HEK293 (cell line): ENCODE results near the gene RPL19.
A peak's percentile ranks its signal among the peaks of the same experiment; 100 is the strongest.

ENCODE experiments used
- BCL11B ChIP-seq: fragments of 450-650 bp; formaldehyde crosslinking; IDR thresholded peaks from 2 replicates; pipeline ENCODE4 v1.5.1; 2016; ENCODE audit warnings: low read depth, missing biosample characterization, missing genetic modification characterization
- GLIS1 ChIP-seq: fragments of 450-650 bp; formaldehyde crosslinking; IDR thresholded peaks from 2 replicates; pipeline ENCODE4 v1.5.1; 2016; ENCODE audit warnings: missing biosample characterization, missing genetic modification characterization
- KLF10 ChIP-seq: fragments of 450-650 bp; IDR thresholded peaks from 2 replicates; pipeline ENCODE4 v1.5.1; 2018; ENCODE audit warnings: missing biosample characterization, mild to moderate bottlenecking, missing genetic modification characterization
- KLF8 ChIP-seq: fragments of 450-650 bp; formaldehyde crosslinking; IDR thresholded peaks from 2 replicates; pipeline ENCODE4 v1.5.1; 2016; ENCODE audit warnings: missing biosample characterization, missing genetic modification characterization
- KLF9 ChIP-seq: fragments of 450-650 bp; formaldehyde crosslinking; IDR thresholded peaks from 2 replicates; pipeline ENCODE4 v1.5.1; 2016; ENCODE audit warnings: missing biosample characterization, missing genetic modification characterization, low read depth
- OSR2 ChIP-seq: fragments of 450-650 bp; formaldehyde crosslinking; IDR thresholded peaks from 2 replicates; pipeline ENCODE4 v1.5.1; 2016; ENCODE audit warnings: missing biosample characterization, missing genetic modification characterization
- REPIN1 ChIP-seq: fragments of 450-650 bp; formaldehyde crosslinking; IDR thresholded peaks from 2 replicates; pipeline ENCODE4 v1.5.1; 2017; ENCODE audit warnings: missing biosample characterization, missing genetic modification characterization, low read depth
- SCRT2 ChIP-seq: fragments of 450-650 bp; formaldehyde crosslinking; IDR thresholded peaks from 2 replicates; pipeline ENCODE4 v1.5.1; 2016; ENCODE audit warnings: missing biosample characterization, missing genetic modification characterization
- YY2 ChIP-seq: fragments of 450-650 bp; formaldehyde crosslinking; IDR thresholded peaks from 2 replicates; pipeline ENCODE4 v1.5.1; 2016; ENCODE audit warnings: missing biosample characterization, missing genetic modification characterization
- ZBTB8A ChIP-seq: fragments of 450-650 bp; formaldehyde crosslinking; IDR thresholded peaks from 2 replicates; pipeline ENCODE4 v1.5.1; 2016; ENCODE audit warnings: missing biosample characterization, missing genetic modification characterization
- ZFP37 ChIP-seq: fragments of 450-650 bp; formaldehyde crosslinking; IDR thresholded peaks from 2 replicates; pipeline ENCODE4 v1.5.1; 2016; ENCODE audit warnings: missing biosample characterization, missing genetic modification characterization
- ZFP41 ChIP-seq: fragments of 450-650 bp; formaldehyde crosslinking; IDR thresholded peaks from 2 replicates; pipeline ENCODE4 v1.5.1; 2016; ENCODE audit warnings: missing biosample characterization, missing genetic modification characterization, borderline replicate concordance
- ZIC2 ChIP-seq: fragments of 450-650 bp; formaldehyde crosslinking; IDR thresholded peaks from 2 replicates; pipeline ENCODE4 v1.5.1; 2016; ENCODE audit warnings: missing biosample characterization, missing genetic modification characterization
- ZNF138 ChIP-seq: fragments of 450-650 bp; formaldehyde crosslinking; IDR thresholded peaks from 2 replicates; pipeline ENCODE4 v1.5.1; 2016; ENCODE audit warnings: missing biosample characterization, missing genetic modification characterization, borderline replicate concordance
- ZNF223 ChIP-seq: fragments of 450-650 bp; formaldehyde crosslinking; IDR thresholded peaks from 2 replicates; pipeline ENCODE4 v1.5.1; 2016; ENCODE audit warnings: missing biosample characterization, missing genetic modification characterization
- ZNF23 ChIP-seq: fragments of 450-650 bp; formaldehyde crosslinking; IDR thresholded peaks from 2 replicates; pipeline ENCODE4 v1.5.1; 2016; ENCODE audit warnings: missing biosample characterization, missing genetic modification characterization, borderline replicate concordance
- ZNF416 ChIP-seq: fragments of 450-650 bp; formaldehyde crosslinking; IDR thresholded peaks from 2 replicates; pipeline ENCODE4 v1.5.1; 2016; ENCODE audit warnings: missing biosample characterization, missing genetic modification characterization
- ZNF423 ChIP-seq: fragments of 450-650 bp; formaldehyde crosslinking; IDR thresholded peaks from 2 replicates; pipeline ENCODE4 v1.5.1; 2016; ENCODE audit warnings: missing biosample characterization, missing genetic modification characterization
- ZNF433 ChIP-seq: fragments of 450-650 bp; formaldehyde crosslinking; IDR thresholded peaks from 2 replicates; pipeline ENCODE4 v1.5.1; 2016; ENCODE audit warnings: missing biosample characterization, missing genetic modification characterization, low read depth
- ZNF530 ChIP-seq: fragments of 450-650 bp; formaldehyde crosslinking; IDR thresholded peaks from 2 replicates; pipeline ENCODE4 v1.5.1; 2016; ENCODE audit warnings: low read depth, missing biosample characterization, missing genetic modification characterization
- ZNF623 ChIP-seq: fragments of 450-650 bp; formaldehyde crosslinking; IDR thresholded peaks from 2 replicates; pipeline ENCODE4 v1.5.1; 2016; ENCODE audit warnings: missing biosample characterization, missing genetic modification characterization
- ZNF629 ChIP-seq: fragments of 450-650 bp; formaldehyde crosslinking; IDR thresholded peaks from 2 replicates; pipeline ENCODE4 v1.5.1; 2017; ENCODE audit warnings: missing biosample characterization, missing genetic modification characterization
- ZNF707 ChIP-seq: fragments of 450-650 bp; formaldehyde crosslinking; IDR thresholded peaks from 2 replicates; pipeline ENCODE4 v1.5.1; 2016; ENCODE audit warnings: missing biosample characterization, missing genetic modification characterization
- ZNF768 ChIP-seq: fragments of 450-650 bp; formaldehyde crosslinking; IDR thresholded peaks from 2 replicates; pipeline ENCODE4 v1.5.1; 2018; ENCODE audit warnings: missing biosample characterization, mild to moderate bottlenecking, missing genetic modification characterization
- ZNF830 ChIP-seq: fragments of 450-650 bp; IDR thresholded peaks from 2 replicates; pipeline ENCODE4 v1.5.0; 2018; ENCODE audit warnings: missing biosample characterization, missing genetic modification characterization, low read depth, mild to moderate bottlenecking, moderate library complexity
- ZSCAN16 ChIP-seq: fragments of 450-650 bp; formaldehyde crosslinking; IDR thresholded peaks from 2 replicates; pipeline ENCODE4 v1.5.1; 2016; ENCODE audit warnings: missing biosample characterization, missing genetic modification characterization
- TF ChIP-seq, protein P1 (sequence below): fragments of 450-650 bp; formaldehyde crosslinking; IDR thresholded peaks from 2 replicates; pipeline ENCODE4 v1.5.1; 2016; ENCODE audit warnings: missing biosample characterization, missing genetic modification characterization
- TF ChIP-seq, protein P2 (sequence below): fragments of 450-650 bp; formaldehyde crosslinking; IDR thresholded peaks from 2 replicates; pipeline ENCODE4 v1.5.1; 2016; ENCODE audit warnings: missing biosample characterization, missing genetic modification characterization, borderline replicate concordance
- TF ChIP-seq, protein P3 (sequence below): fragments of 450-650 bp; formaldehyde crosslinking; IDR thresholded peaks from 2 replicates; pipeline ENCODE4 v1.5.1; 2017; ENCODE audit warnings: missing biosample characterization, missing genetic modification characterization
- TF ChIP-seq, protein P4 (sequence below): fragments of 450-650 bp; formaldehyde crosslinking; IDR thresholded peaks from 2 replicates; pipeline ENCODE4 v1.5.1; 2017; ENCODE audit warnings: missing biosample characterization, missing genetic modification characterization
- TF ChIP-seq, protein P5 (sequence below): fragments of 450-650 bp; formaldehyde crosslinking; IDR thresholded peaks from 2 replicates; pipeline ENCODE4 v1.5.1; 2016; ENCODE audit warnings: missing biosample characterization, missing genetic modification characterization

Gene RPL19

DNA sequence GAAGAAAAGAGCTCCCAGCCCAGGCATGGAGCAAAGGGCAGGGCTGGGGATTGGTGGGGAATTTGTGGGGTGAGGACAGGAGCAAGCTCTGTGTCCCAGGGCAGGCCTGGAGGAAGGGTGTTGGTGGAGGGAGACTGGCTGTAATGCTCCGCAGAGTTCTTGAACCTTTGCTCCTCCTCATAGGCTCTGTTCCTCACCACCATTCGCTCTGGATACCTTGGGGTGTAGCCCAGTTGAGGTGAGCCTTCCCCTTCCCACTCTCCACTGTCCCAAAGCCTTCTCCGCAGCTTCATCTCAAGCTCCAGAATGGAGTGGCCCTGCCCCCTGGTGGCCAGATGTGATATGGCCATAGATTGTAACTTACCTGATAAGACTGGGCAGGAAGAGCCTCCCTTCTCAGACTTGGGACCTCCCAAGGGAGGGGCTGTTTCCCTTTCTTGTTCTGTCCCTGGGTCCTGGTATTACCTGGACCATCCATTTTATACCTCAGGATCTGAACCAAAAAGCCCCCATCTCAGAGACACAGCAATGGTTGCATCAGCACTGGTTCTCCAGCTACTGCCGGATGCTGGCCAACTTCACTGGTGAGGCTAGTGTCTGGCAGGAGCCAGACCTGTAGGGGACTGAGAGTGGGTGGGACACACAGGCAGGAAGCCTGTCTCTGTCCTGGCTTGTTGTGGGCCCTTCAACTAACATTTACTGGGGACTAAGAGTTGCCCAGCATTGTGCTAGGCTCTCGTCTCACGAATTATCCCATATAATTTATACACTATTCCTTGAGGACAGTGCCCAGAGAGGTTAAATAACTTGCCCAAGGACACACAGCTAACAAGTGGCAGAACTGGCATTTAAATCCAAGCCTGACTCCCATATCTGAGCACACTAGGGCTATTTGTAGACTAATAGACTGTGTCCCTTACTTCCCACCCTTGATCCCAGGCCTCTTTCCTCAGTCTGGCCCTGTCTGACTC is 44.8 kb downstream of the RPL19 start (continued):
- TF ChIP-seq ZIC2 (tag by site-specific recombination) (no peak), ZNF423 (tag by site-specific recombination) (no peak), OSR2 (tag by site-specific recombination) (no peak), ZNF623 (tag by site-specific recombination) (no peak), ZNF416 (tag by site-specific recombination) (no peak), REPIN1 (tag by site-specific recombination) (no peak), KLF9 (tag by site-specific recombination) (no peak), ZBTB8A (tag by site-specific recombination) (no peak), ZNF433 (no peak), SCRT2 (tag by site-specific recombination) (0 out of 2 replicates have a peak, but pooled peaks have one; percentile 42), KLF8 (tag by site-specific recombination) (no peak), ZSCAN16 (no peak), ZFP41 (tag by site-specific recombination) (no peak), ZNF23 (no peak), ZNF530 (no peak), ZNF138 (tag by site-specific recombination) (no peak), ZNF768 (peak; percentile 89), ZNF629 (tag by site-specific recombination) (no peak), KLF10 (tag by site-specific recombination) (no peak), ZFP37 (tag by site-specific recombination) (no peak), ZNF707 (tag by site-specific recombination) (no peak), ZNF223 (tag by site-specific recombination) (no peak), GLIS1 (tag by site-specific recombination) (0 out of 2 replicates have a peak, but pooled peaks have one; percentile 8), BCL11B (tag by site-specific recombination) (no peak), YY2 (tag by site-specific recombination) (no peak), ZNF830 (no peak)
- TF ChIP-seq, protein P1, sequence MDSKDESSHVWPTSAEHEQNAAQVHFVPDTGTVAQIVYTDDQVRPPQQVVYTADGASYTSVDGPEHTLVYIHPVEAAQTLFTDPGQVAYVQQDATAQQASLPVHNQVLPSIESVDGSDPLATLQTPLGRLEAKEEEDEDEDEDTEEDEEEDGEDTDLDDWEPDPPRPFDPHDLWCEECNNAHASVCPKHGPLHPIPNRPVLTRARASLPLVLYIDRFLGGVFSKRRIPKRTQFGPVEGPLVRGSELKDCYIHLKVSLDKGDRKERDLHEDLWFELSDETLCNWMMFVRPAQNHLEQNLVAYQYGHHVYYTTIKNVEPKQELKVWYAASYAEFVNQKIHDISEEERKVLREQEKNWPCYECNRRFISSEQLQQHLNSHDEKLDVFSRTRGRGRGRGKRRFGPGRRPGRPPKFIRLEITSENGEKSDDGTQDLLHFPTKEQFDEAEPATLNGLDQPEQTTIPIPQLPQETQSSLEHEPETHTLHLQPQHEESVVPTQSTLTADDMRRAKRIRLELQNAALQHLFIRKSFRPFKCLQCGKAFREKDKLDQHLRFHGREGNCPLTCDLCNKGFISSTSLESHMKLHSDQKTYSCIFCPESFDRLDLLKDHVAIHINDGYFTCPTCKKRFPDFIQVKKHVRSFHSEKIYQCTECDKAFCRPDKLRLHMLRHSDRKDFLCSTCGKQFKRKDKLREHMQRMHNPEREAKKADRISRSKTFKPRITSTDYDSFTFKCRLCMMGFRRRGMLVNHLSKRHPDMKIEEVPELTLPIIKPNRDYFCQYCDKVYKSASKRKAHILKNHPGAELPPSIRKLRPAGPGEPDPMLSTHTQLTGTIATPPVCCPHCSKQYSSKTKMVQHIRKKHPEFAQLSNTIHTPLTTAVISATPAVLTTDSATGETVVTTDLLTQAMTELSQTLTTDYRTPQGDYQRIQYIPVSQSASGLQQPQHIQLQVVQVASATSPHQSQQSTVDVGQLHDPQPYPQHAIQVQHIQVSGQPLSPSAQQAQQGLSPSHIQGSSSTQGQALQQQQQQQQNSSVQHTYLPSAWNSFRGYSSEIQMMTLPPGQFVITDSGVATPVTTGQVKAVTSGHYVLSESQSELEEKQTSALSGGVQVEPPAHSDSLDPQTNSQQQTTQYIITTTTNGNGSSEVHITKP (tag by site-specific recombination): peak; percentile 89
- TF ChIP-seq, protein P2, sequence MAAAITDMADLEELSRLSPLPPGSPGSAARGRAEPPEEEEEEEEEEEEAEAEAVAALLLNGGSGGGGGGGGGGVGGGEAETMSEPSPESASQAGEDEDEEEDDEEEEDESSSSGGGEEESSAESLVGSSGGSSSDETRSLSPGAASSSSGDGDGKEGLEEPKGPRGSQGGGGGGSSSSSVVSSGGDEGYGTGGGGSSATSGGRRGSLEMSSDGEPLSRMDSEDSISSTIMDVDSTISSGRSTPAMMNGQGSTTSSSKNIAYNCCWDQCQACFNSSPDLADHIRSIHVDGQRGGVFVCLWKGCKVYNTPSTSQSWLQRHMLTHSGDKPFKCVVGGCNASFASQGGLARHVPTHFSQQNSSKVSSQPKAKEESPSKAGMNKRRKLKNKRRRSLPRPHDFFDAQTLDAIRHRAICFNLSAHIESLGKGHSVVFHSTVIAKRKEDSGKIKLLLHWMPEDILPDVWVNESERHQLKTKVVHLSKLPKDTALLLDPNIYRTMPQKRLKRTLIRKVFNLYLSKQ (tag by site-specific recombination): no peak
- TF ChIP-seq, protein P3, sequence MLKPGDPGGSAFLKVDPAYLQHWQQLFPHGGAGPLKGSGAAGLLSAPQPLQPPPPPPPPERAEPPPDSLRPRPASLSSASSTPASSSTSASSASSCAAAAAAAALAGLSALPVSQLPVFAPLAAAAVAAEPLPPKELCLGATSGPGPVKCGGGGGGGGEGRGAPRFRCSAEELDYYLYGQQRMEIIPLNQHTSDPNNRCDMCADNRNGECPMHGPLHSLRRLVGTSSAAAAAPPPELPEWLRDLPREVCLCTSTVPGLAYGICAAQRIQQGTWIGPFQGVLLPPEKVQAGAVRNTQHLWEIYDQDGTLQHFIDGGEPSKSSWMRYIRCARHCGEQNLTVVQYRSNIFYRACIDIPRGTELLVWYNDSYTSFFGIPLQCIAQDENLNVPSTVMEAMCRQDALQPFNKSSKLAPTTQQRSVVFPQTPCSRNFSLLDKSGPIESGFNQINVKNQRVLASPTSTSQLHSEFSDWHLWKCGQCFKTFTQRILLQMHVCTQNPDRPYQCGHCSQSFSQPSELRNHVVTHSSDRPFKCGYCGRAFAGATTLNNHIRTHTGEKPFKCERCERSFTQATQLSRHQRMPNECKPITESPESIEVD: no peak
- TF ChIP-seq, protein P4, sequence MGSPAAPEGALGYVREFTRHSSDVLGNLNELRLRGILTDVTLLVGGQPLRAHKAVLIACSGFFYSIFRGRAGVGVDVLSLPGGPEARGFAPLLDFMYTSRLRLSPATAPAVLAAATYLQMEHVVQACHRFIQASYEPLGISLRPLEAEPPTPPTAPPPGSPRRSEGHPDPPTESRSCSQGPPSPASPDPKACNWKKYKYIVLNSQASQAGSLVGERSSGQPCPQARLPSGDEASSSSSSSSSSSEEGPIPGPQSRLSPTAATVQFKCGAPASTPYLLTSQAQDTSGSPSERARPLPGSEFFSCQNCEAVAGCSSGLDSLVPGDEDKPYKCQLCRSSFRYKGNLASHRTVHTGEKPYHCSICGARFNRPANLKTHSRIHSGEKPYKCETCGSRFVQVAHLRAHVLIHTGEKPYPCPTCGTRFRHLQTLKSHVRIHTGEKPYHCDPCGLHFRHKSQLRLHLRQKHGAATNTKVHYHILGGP (tag by site-specific recombination): no peak
- TF ChIP-seq, protein P5, sequence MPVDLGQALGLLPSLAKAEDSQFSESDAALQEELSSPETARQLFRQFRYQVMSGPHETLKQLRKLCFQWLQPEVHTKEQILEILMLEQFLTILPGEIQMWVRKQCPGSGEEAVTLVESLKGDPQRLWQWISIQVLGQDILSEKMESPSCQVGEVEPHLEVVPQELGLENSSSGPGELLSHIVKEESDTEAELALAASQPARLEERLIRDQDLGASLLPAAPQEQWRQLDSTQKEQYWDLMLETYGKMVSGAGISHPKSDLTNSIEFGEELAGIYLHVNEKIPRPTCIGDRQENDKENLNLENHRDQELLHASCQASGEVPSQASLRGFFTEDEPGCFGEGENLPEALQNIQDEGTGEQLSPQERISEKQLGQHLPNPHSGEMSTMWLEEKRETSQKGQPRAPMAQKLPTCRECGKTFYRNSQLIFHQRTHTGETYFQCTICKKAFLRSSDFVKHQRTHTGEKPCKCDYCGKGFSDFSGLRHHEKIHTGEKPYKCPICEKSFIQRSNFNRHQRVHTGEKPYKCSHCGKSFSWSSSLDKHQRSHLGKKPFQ (tag by site-specific recombination): no peak
